ENCODE data around the gene EZR.

Gene EZR

DNA sequence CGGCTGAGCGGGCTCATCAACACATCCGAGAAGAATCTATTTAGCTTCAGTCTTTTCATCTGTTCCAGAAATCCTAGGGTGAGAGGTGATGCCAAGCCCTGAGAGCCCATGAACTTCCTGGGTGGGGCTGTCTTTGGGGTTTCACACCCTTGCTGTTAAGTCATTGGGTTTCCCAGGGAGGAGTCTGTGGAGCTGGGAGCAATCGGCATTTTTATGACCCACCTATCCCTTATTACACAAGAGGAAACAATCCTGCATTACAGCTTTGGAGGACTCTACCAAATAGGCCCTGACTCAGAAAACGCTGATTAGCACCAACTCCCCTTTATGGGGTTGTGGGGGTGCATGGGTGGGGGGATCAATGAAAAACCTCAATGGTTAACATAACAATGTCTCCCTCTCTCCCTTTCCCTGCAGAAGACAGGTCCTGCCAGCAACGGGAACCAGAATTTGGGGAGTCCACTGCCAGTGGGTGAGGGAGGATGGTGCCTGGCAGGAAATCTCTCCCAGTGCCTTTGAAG is 46.3 kb downstream of the EZR start:
- H3K9me3 ChIP-seq (ENCODE audit: low read length): no peaks in the 10 kb centered on the region
- H3K4me1 ChIP-seq (ENCODE audit: insufficient read depth, low read length, severe bottlenecking): no peaks in the 10 kb centered on the region
- no peaks in the 10 kb centered on the region for H3F3A ChIP-seq (ENCODE audit: insufficient read depth, low read length)
- no peaks in the 10 kb centered on the region for H3K27me3 ChIP-seq (ENCODE audit: insufficient read depth, low read length)
- no peak overlapping the region for H3K4me3 ChIP-seq (ENCODE audit: low read depth, low read length, poor library complexity, severe bottlenecking)
- H3K79me2 ChIP-seq (ENCODE audit: insufficient read depth, low read length): no peaks in the 10 kb centered on the region
- H3K36me3 ChIP-seq (ENCODE audit: insufficient read depth, low read length): peaks cover 100% of the 10 kb centered on the region
- no peak overlapping the region for H3K4me2 ChIP-seq (ENCODE audit: low read length)
- H4K20me1 ChIP-seq (ENCODE audit: insufficient read depth, low read length): no peaks in the 10 kb centered on the region
- no peaks in the 10 kb centered on the region for H3K9me2 ChIP-seq (ENCODE audit: low read depth, low read length)
- H3K9ac ChIP-seq (ENCODE audit: low read length): no peak overlapping the region
- TF ChIP-seq, protein P1, sequence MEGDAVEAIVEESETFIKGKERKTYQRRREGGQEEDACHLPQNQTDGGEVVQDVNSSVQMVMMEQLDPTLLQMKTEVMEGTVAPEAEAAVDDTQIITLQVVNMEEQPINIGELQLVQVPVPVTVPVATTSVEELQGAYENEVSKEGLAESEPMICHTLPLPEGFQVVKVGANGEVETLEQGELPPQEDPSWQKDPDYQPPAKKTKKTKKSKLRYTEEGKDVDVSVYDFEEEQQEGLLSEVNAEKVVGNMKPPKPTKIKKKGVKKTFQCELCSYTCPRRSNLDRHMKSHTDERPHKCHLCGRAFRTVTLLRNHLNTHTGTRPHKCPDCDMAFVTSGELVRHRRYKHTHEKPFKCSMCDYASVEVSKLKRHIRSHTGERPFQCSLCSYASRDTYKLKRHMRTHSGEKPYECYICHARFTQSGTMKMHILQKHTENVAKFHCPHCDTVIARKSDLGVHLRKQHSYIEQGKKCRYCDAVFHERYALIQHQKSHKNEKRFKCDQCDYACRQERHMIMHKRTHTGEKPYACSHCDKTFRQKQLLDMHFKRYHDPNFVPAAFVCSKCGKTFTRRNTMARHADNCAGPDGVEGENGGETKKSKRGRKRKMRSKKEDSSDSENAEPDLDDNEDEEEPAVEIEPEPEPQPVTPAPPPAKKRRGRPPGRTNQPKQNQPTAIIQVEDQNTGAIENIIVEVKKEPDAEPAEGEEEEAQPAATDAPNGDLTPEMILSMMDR (IDR thresholded peaks at IDR 0.05; ENCODE audit: low read length): no peak
- no peak for TF ChIP-seq EZH2 (IDR thresholded peaks at IDR 0.05; ENCODE audit: borderline replicate concordance, low read length)
- H2AFZ ChIP-seq (ENCODE audit: low read length): no peak overlapping the region
- H3K27ac ChIP-seq (ENCODE audit: low read depth, low read length, poor library complexity, severe bottlenecking): no peak overlapping the region

DNA sequence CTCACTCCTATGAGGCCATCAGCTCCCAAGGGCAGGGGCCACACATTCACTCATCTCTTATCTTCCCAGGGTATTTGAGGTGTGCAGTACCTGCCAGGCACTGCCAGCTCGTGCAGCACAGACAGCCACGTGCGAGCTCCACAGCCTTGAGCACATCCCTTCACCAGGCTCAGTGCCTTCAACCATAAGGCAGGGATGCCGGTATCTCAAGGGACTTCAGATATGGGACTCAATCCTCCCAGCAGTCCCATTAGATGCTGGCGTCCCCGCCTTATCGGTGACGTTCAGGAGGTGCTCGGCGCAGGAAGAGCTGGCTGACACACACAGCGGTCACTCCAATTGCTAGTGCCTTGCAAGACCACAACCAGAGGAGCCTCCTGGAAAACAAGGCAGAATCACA is 47.0 kb downstream of the EZR start:
- H3K4me1 ChIP-seq (ENCODE audit: insufficient read depth, low read length, severe bottlenecking): no peaks in the 10 kb centered on the region
- H3K27me3 ChIP-seq (ENCODE audit: insufficient read depth, low read length): no peaks in the 10 kb centered on the region
- H3K9me2 ChIP-seq (ENCODE audit: low read depth, low read length): no peaks in the 10 kb centered on the region
- H3K36me3 ChIP-seq (ENCODE audit: insufficient read depth, low read length): peaks cover 100% of the 10 kb centered on the region
- H3K27ac ChIP-seq (ENCODE audit: low read depth, low read length, poor library complexity, severe bottlenecking): no peak overlapping the region
- H3K79me2 ChIP-seq (ENCODE audit: insufficient read depth, low read length): no peaks in the 10 kb centered on the region
- no peaks in the 10 kb centered on the region for H3K9me3 ChIP-seq (ENCODE audit: low read length)
- no peaks in the 10 kb centered on the region for H4K20me1 ChIP-seq (ENCODE audit: insufficient read depth, low read length)
- H3K9ac ChIP-seq (ENCODE audit: low read length): no peak overlapping the region
- no peak overlapping the region for H2AFZ ChIP-seq (ENCODE audit: low read length)
- H3F3A ChIP-seq (ENCODE audit: insufficient read depth, low read length): no peaks in the 10 kb centered on the region
- TF ChIP-seq, protein P1 (IDR thresholded peaks at IDR 0.05; ENCODE audit: low read length): no peak
- TF ChIP-seq EZH2 (IDR thresholded peaks at IDR 0.05; ENCODE audit: borderline replicate concordance, low read length): no peak
- no peak overlapping the region for H3K4me2 ChIP-seq (ENCODE audit: low read length)
- H3K4me3 ChIP-seq (ENCODE audit: low read depth, low read length, poor library complexity, severe bottlenecking): no peak overlapping the region

- peaks cover 100% of the 10 kb centered on the region for H3K36me3 ChIP-seq (ENCODE audit: insufficient read depth, low read length)
- no peaks in the 10 kb centered on the region for H3F3A ChIP-seq (ENCODE audit: insufficient read depth, low read length)
- no peaks in the 10 kb centered on the region for H3K79me2 ChIP-seq (ENCODE audit: insufficient read depth, low read length)
- no peaks in the 10 kb centered on the region for H3K27me3 ChIP-seq (ENCODE audit: insufficient read depth, low read length)
- TF ChIP-seq EZH2 (IDR thresholded peaks at IDR 0.05; ENCODE audit: borderline replicate concordance, low read length): no peak
- TF ChIP-seq, protein P1 (IDR thresholded peaks at IDR 0.05; ENCODE audit: low read length): no peak
- H3K27ac ChIP-seq (ENCODE audit: low read depth, low read length, poor library complexity, severe bottlenecking): no peak overlapping the region
- H4K20me1 ChIP-seq (ENCODE audit: insufficient read depth, low read length): no peaks in the 10 kb centered on the region
- H3K4me3 ChIP-seq (ENCODE audit: low read depth, low read length, poor library complexity, severe bottlenecking): no peak overlapping the region
- no peak overlapping the region for H3K4me2 ChIP-seq (ENCODE audit: low read length)
- no peak overlapping the region for H3K9ac ChIP-seq (ENCODE audit: low read length)
- H3K9me2 ChIP-seq (ENCODE audit: low read depth, low read length): no peaks in the 10 kb centered on the region
- H3K4me1 ChIP-seq (ENCODE audit: insufficient read depth, low read length, severe bottlenecking): no peaks in the 10 kb centered on the region
- H3K9me3 ChIP-seq (ENCODE audit: low read length): no peaks in the 10 kb centered on the region
- no peak overlapping the region for H2AFZ ChIP-seq (ENCODE audit: low read length)
Measured at GRCh38 chr6:158771399-158772152, 47.6 kb downstream of the EZR start.
